HepG2 (cell line): ENCODE results near the gene NCAM2. TPM values are rescaled to one million over a fixed set of nuclear protein-coding genes. Genes with fewer than 3 reads are reported as not detected.

Experiments used
- ATAC-seq: fragments of 200-7000 bp; cut with Tn5 transposase; 3 replicates; pipeline ENCODE4 v1.9.1; 2020; ENCODE audit warnings: mild to moderate bottlenecking, moderate library complexity
- BruUV-seq: library from RNA; stranded (reverse); fragments of 400-500 nt; replicated peaks from 2 replicates; lab custom pipeline; 2021; lab: Mats Ljungman, UMichigan
- CTCF ChIA-PET: fragments of 300-600 bp; formaldehyde crosslinking; extraction: SDS; loops from one replicate; lab custom pipeline; 2021; ENCODE audit warnings: low total read pairs, inconsistent platforms, low intra/inter-chr PET ratio; lab: Yijun Ruan, JAX
- POLR2A ChIA-PET: fragments of 350-600 bp; sonication (Branson Sonifier 250); formaldehyde crosslinking; loops from one replicate; lab custom pipeline; 2020; ENCODE audit warnings: antibody characterized with exemption, inconsistent platforms; lab: Yijun Ruan, JAX
- DNase-seq: peaks from one replicate; pipeline ENCODE4 v3.0.0-alpha.2; 2015; ENCODE audit warnings: low spot score
- FAIRE-seq: peaks from 3 replicates; lab custom pipeline; 2011; peaks lifted over from hg19 to GRCh38; lab: Jason Lieb, UNC
- H2AFZ ChIP-seq: one replicate; pipeline ENCODE4 v1.6.1; 2011; ENCODE audit warnings: low read length, inconsistent platforms
- H3K27ac ChIP-seq: fragments of 300-600 bp; 3 replicates; pipeline ENCODE4 v1.8.0; 2011; ENCODE audit warnings: mixed run types, mild to moderate bottlenecking, mixed read lengths, low read length, inconsistent platforms; ENCODE audit not compliant: insufficient read depth; ENCODE audit errors: extremely low read length
- H3K27me3 ChIP-seq, 2 experiments: fragments of 200-600 bp in 1 of 2; 2 replicates in 1 of 2; 3 replicates in 1 of 2; pipeline versions ENCODE4 v1.6.0 to v1.8.0; 2011; ENCODE audit warnings: low read length in 2 of 2, mild to moderate bottlenecking in 2 of 2, moderate library complexity in 2 of 2, inconsistent platforms in 1 of 2; ENCODE audit not compliant: insufficient read depth in 2 of 2, control insufficient read depth in 1 of 2
- H3K36me3 ChIP-seq, 2 experiments: fragments of 200-600 bp in 1 of 2; replicated peaks in 1 of 2; 2 replicates in 1 of 2; 3 replicates in 1 of 2; pipeline versions ENCODE4 v1.5.1 to v1.8.0; 2011; ENCODE audit warnings: low read length in 2 of 2, inconsistent platforms in 1 of 2; ENCODE audit not compliant: insufficient read depth in 2 of 2, control insufficient read depth in 1 of 2
- H3K4me1 ChIP-seq: 2 replicates; pipeline ENCODE4 v1.5.1; 2012; ENCODE audit warnings: low read length, inconsistent platforms; ENCODE audit not compliant: insufficient read depth
- H3K4me2 ChIP-seq: 2 replicates; pipeline ENCODE4 v1.6.0; 2011; ENCODE audit warnings: low read depth, low read length, inconsistent platforms
- H3K4me3 ChIP-seq, 3 experiments: fragments of 200-600 bp in 1 of 3; sonication (generic), shearing (Covaris generic) in 1 of 3; replicated peaks in 1 of 3; 2 replicates each; pipeline ENCODE4 v1.5.1; 2011 to 2016; ENCODE audit warnings: low read length in 3 of 3, inconsistent platforms in 2 of 3, low read depth in 2 of 3, mild to moderate bottlenecking in 2 of 3, control low read depth in 1 of 3, mixed read lengths in 1 of 3; ENCODE audit not compliant: insufficient read depth in 1 of 3
- H3K79me2 ChIP-seq: one replicate; pipeline ENCODE4 v1.6.1; 2011; ENCODE audit warnings: low read length, inconsistent platforms; ENCODE audit not compliant: insufficient read depth
- H3K9ac ChIP-seq: 2 replicates; pipeline ENCODE4 v1.6.0; 2011; ENCODE audit warnings: mild to moderate bottlenecking, low read depth, low read length, inconsistent platforms; ENCODE audit not compliant: insufficient read depth
- H3K9me3 ChIP-seq: 2 replicates; pipeline ENCODE4 v1.5.1; 2012; ENCODE audit warnings: mild to moderate bottlenecking, low read length
- H4K20me1 ChIP-seq: 2 replicates; pipeline ENCODE4 v1.6.0; 2011; ENCODE audit warnings: inconsistent platforms, mild to moderate bottlenecking, low read length, moderate library complexity; ENCODE audit not compliant: insufficient read depth
- MAFG ChIP-seq: sonication (generic); formaldehyde crosslinking; IDR thresholded peaks from 2 replicates; pipeline ENCODE4 v1.5.1; 2020; ENCODE audit warnings: mild to moderate bottlenecking, missing genetic modification reagents
- NR2C2 ChIP-seq: sonication (generic); formaldehyde crosslinking; IDR thresholded peaks from 2 replicates; pipeline ENCODE4 v1.4.0; 2020; ENCODE audit warnings: missing genetic modification reagents, mild to moderate bottlenecking, moderate library complexity, borderline replicate concordance
- SRSF4 ChIP-seq: fragments of 200-400 bp; formaldehyde crosslinking; IDR thresholded peaks from one replicate; pipeline ENCODE4 v1.6.1; 2018; ENCODE audit warnings: mild to moderate bottlenecking, low read depth, low read length, moderate library complexity; ENCODE audit not compliant: poor library complexity, severe bottlenecking
- TP53 ChIP-seq: sonication (generic); formaldehyde crosslinking; conservative IDR thresholded peaks from 2 replicates; pipeline ENCODE4 v1.4.0; 2020; ENCODE audit warnings: missing genetic modification reagents
- YEATS2 ChIP-seq: sonication (generic); formaldehyde crosslinking; IDR thresholded peaks from 2 replicates; pipeline ENCODE4 v1.4.0; 2020; ENCODE audit warnings: missing genetic modification reagents, borderline replicate concordance
- ZBTB3 ChIP-seq: sonication (generic); formaldehyde crosslinking; IDR thresholded peaks from 2 replicates; pipeline ENCODE4 v1.4.0; 2020; ENCODE audit warnings: low read depth, mild to moderate bottlenecking, moderate library complexity, missing genetic modification reagents, borderline replicate concordance
- ZNF350 ChIP-seq: sonication (generic); formaldehyde crosslinking; IDR thresholded peaks from 2 replicates; pipeline ENCODE4 v1.4.0; 2020; ENCODE audit warnings: mild to moderate bottlenecking, low read depth, missing genetic modification reagents, borderline replicate concordance
- whole genome bisulfite sequencing: methylation state at CpG from one replicate; pipeline ENCODE4 v1.1.6; 2017; ENCODE audit warnings: low lambda C conversion rate; 5-methylcytosine and 5-hydroxymethylcytosine counted together
- in situ Hi-C: cut with HindIII; loops from 2 replicates; pipeline ENCODE4 v1.10.0; 2017; ENCODE audit warnings: low pct_unique_long_range_greater_than_20kb; ENCODE audit not compliant: extremely low pct_ligation_motif_present
- intact Hi-C: fragments of 100-400 bp; cut with micrococcal nuclease; formaldehyde crosslinking; loops from one replicate; pipeline ENCODE4 v1.10.0; 2022; ENCODE audit not compliant: unreplicated experiment
- polyA plus RNA-seq, 8 experiments: library from polyadenylated mRNA; depleted of rRNA in 3 of 8; stranded (reverse) in 7 of 8; unstranded in 1 of 8; fragments of >200 nt; fragmentation: Illumina TruSeq in 4 of 8; extraction: Trizol in 4 of 8; gene quantifications; 2 replicates each; pipeline versions ENCODE4 v1.2.1 to v1.2.3, GENCODE V29; 2011 to 2016; ENCODE audit warnings: low read depth in 4 of 8, missing spikeins in 1 of 8, mixed read lengths in 1 of 8; ENCODE audit not compliant: insufficient read depth in 1 of 8
- total RNA-seq, 5 experiments: library from RNA; depleted of rRNA; stranded (reverse); fragments of >200 nt; fragmentation: Illumina TruSeq; extraction: Trizol; gene quantifications; 2 replicates each; pipeline ENCODE4 v1.2.3, GENCODE V29; 2016; ENCODE audit warnings: low read depth in 1 of 5
- TF ChIP-seq, protein P1 (sequence below): sonication (generic); formaldehyde crosslinking; IDR thresholded peaks from 2 replicates; pipeline ENCODE4 v1.4.0; 2020; ENCODE audit warnings: missing genetic modification reagents
- TF ChIP-seq, protein P2 (sequence below): sonication (generic); formaldehyde crosslinking; IDR thresholded peaks from 2 replicates; pipeline ENCODE4 v1.9.0; 2021; ENCODE audit warnings: missing genetic modification reagents, mild to moderate bottlenecking, borderline replicate concordance
- TF ChIP-seq, protein P3 (sequence below): sonication (generic); formaldehyde crosslinking; IDR thresholded peaks from 2 replicates; pipeline ENCODE4 v1.4.0; 2020; ENCODE audit warnings: missing genetic modification reagents

Gene NCAM2
- total and polyA plus RNA-seq, 2 of the 13 experiments (the other 11 are each of a cell fraction or from before 2014, with no cell fraction given) = not detected

DNA sequence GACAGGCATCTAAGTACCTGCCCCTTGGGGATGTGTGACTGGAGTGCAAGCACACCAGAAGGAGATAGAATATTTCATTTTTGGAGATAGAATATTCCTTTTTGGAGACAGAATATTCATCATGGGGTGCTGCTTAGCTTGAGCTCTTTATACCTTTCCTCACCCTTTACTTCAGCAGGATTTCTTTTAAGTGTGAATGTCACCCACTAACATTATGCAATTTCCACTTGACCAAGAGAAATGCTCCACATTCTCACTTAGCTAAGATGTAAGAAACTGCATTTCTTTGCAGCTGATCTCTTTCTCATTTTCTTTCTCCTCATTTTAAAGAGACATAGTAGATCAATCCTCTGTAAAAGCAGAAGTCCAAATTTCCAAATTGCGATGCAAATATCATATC is 436.7 kb downstream of the NCAM2 start:
- H3K36me3 ChIP-seq = no peaks in the 10 kb centered on the region
- BruUV-seq = no TSS peak
- peaks cover 82% of the 10 kb centered on the region for H3K9me3 ChIP-seq
- H3K27me3 ChIP-seq = no peaks in the 10 kb centered on the region
- no peaks in the 10 kb centered on the region for H3K4me1 ChIP-seq
- H4K20me1 ChIP-seq = no peaks in the 10 kb centered on the region
- in situ Hi-C loops = no loop called here
- no peak overlapping the region for H2AFZ ChIP-seq
- no peak for FAIRE-seq
- intact Hi-C loops = no loop called here
- no peak for DNase-seq
- no peak overlapping the region for H3K4me2 ChIP-seq
- no peak overlapping the region for H3K27ac ChIP-seq
- WGBS = 0% methylated on average over 1 of the region's 1 CpG
- no peaks in the 10 kb centered on the region for H3K79me2 ChIP-seq
- no peak overlapping the region for H3K4me3 ChIP-seq
- ATAC-seq = no peak
- no peak for TF ChIP-seq ZBTB3 (CRISPR knock-in tag)
- TF ChIP-seq, protein P1, sequence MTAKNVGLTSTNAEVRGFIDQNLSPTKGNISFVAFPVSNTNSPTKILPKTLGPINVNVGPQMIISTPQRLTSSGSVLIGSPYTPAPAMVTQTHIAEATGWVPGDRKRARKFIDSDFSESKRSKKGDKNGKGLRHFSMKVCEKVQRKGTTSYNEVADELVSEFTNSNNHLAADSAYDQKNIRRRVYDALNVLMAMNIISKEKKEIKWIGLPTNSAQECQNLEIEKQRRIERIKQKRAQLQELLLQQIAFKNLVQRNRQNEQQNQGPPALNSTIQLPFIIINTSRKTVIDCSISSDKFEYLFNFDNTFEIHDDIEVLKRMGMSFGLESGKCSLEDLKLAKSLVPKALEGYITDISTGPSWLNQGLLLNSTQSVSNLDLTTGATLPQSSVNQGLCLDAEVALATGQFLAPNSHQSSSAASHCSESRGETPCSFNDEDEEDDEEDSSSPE (CRISPR knock-in tag) = no peak
- TF ChIP-seq, protein P2, sequence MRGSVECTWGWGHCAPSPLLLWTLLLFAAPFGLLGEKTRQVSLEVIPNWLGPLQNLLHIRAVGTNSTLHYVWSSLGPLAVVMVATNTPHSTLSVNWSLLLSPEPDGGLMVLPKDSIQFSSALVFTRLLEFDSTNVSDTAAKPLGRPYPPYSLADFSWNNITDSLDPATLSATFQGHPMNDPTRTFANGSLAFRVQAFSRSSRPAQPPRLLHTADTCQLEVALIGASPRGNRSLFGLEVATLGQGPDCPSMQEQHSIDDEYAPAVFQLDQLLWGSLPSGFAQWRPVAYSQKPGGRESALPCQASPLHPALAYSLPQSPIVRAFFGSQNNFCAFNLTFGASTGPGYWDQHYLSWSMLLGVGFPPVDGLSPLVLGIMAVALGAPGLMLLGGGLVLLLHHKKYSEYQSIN (CRISPR knock-in tag) = no peak
- TF ChIP-seq MAFG (CRISPR knock-in tag) = no peak
- no peak for TF ChIP-seq NR2C2 (CRISPR knock-in tag)
- TF ChIP-seq YEATS2 (CRISPR knock-in tag) = no peak
- TF ChIP-seq SRSF4 = no peak
- TF ChIP-seq, protein P3, sequence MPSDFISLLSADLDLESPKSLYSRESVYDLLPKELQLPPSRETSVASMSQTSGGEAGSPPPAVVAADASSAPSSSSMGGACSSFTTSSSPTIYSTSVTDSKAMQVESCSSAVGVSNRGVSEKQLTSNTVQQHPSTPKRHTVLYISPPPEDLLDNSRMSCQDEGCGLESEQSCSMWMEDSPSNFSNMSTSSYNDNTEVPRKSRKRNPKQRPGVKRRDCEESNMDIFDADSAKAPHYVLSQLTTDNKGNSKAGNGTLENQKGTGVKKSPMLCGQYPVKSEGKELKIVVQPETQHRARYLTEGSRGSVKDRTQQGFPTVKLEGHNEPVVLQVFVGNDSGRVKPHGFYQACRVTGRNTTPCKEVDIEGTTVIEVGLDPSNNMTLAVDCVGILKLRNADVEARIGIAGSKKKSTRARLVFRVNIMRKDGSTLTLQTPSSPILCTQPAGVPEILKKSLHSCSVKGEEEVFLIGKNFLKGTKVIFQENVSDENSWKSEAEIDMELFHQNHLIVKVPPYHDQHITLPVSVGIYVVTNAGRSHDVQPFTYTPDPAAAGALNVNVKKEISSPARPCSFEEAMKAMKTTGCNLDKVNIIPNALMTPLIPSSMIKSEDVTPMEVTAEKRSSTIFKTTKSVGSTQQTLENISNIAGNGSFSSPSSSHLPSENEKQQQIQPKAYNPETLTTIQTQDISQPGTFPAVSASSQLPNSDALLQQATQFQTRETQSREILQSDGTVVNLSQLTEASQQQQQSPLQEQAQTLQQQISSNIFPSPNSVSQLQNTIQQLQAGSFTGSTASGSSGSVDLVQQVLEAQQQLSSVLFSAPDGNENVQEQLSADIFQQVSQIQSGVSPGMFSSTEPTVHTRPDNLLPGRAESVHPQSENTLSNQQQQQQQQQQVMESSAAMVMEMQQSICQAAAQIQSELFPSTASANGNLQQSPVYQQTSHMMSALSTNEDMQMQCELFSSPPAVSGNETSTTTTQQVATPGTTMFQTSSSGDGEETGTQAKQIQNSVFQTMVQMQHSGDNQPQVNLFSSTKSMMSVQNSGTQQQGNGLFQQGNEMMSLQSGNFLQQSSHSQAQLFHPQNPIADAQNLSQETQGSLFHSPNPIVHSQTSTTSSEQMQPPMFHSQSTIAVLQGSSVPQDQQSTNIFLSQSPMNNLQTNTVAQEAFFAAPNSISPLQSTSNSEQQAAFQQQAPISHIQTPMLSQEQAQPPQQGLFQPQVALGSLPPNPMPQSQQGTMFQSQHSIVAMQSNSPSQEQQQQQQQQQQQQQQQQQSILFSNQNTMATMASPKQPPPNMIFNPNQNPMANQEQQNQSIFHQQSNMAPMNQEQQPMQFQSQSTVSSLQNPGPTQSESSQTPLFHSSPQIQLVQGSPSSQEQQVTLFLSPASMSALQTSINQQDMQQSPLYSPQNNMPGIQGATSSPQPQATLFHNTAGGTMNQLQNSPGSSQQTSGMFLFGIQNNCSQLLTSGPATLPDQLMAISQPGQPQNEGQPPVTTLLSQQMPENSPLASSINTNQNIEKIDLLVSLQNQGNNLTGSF (CRISPR knock-in tag) = no peak
- TF ChIP-seq ZNF350 (CRISPR knock-in tag) = no peak
- TF ChIP-seq TP53 (CRISPR knock-in tag) = no peak
- ChIA-PET POLR2A (no interaction called here), CTCF (no interaction called here)
- H3K9ac ChIP-seq = no peak overlapping the region
